ENCODE measurements around the gene NPTXR.

DNA sequence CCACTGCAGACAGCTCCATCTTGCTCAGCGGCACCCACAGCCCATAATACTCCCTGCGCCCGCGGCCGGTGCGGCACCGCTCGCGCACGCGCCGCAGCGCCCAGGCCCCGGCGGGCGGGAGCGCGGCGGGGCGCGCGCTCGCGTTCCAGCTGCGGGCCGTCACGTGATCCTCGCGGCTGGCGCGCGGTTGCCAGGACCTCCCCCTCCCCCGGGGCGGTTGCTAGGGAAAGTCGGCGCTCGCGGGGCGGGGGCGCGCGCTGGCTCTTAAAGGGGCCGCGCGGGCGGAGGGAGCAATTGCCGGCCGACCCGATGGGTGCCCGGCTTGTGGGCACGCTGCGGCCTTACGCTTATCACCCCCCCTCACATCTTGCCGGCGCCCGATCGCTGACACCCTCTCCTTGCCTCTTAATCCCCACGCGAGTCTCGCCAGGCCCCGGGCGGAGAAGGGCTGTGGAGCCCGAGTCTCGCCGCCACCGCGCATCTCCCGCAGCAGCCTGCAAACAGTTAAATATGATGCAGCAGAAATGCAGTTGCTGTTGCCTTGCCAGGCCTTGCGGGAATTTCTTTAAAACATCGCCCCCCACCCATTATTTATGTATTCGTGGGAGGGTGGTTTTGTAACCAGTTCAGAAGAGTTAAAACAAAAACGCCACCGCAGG lies 28.5 kb upstream of the NPTXR start, which contains the start of gene CBX6:
- no peak for TF ChIP-seq CHD2 (IDR thresholded peaks at IDR 0.05; ENCODE audit: low read length, partially characterized antibody)
- TF ChIP-seq, protein P1, sequence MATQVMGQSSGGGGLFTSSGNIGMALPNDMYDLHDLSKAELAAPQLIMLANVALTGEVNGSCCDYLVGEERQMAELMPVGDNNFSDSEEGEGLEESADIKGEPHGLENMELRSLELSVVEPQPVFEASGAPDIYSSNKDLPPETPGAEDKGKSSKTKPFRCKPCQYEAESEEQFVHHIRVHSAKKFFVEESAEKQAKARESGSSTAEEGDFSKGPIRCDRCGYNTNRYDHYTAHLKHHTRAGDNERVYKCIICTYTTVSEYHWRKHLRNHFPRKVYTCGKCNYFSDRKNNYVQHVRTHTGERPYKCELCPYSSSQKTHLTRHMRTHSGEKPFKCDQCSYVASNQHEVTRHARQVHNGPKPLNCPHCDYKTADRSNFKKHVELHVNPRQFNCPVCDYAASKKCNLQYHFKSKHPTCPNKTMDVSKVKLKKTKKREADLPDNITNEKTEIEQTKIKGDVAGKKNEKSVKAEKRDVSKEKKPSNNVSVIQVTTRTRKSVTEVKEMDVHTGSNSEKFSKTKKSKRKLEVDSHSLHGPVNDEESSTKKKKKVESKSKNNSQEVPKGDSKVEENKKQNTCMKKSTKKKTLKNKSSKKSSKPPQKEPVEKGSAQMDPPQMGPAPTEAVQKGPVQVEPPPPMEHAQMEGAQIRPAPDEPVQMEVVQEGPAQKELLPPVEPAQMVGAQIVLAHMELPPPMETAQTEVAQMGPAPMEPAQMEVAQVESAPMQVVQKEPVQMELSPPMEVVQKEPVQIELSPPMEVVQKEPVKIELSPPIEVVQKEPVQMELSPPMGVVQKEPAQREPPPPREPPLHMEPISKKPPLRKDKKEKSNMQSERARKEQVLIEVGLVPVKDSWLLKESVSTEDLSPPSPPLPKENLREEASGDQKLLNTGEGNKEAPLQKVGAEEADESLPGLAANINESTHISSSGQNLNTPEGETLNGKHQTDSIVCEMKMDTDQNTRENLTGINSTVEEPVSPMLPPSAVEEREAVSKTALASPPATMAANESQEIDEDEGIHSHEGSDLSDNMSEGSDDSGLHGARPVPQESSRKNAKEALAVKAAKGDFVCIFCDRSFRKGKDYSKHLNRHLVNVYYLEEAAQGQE (IDR thresholded peaks at IDR 0.05; ENCODE audit: low read depth, low read length): no peak
- TF ChIP-seq, protein P2, sequence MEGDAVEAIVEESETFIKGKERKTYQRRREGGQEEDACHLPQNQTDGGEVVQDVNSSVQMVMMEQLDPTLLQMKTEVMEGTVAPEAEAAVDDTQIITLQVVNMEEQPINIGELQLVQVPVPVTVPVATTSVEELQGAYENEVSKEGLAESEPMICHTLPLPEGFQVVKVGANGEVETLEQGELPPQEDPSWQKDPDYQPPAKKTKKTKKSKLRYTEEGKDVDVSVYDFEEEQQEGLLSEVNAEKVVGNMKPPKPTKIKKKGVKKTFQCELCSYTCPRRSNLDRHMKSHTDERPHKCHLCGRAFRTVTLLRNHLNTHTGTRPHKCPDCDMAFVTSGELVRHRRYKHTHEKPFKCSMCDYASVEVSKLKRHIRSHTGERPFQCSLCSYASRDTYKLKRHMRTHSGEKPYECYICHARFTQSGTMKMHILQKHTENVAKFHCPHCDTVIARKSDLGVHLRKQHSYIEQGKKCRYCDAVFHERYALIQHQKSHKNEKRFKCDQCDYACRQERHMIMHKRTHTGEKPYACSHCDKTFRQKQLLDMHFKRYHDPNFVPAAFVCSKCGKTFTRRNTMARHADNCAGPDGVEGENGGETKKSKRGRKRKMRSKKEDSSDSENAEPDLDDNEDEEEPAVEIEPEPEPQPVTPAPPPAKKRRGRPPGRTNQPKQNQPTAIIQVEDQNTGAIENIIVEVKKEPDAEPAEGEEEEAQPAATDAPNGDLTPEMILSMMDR (IDR thresholded peaks at IDR 0.05): no peak

Data from SK-N-SH (cell line).